Muscle layer of colon (tissue), 2 donors: ENCODE results near the gene PNPO.
"Not testable (repeated sequence)": the region's sequence is repeated elsewhere in the genome, so short reads cannot be mapped to it uniquely, and the experiment has no call there.

Source experiments
- H3K27ac ChIP-seq: one replicate; pipeline ENCODE4 v1.7.0; 2013; ENCODE audit warnings: low read depth, mild to moderate bottlenecking, low read length, moderate library complexity
- H3K27me3 ChIP-seq, 2 donors: one replicate each; pipeline ENCODE4 v1.7.0; 2013; ENCODE audit warnings: low read length in 2 of 2, mild to moderate bottlenecking in 2 of 2; ENCODE audit not compliant: insufficient read depth in 2 of 2, control insufficient read depth in 1 of 2
- H3K36me3 ChIP-seq: one replicate; pipeline ENCODE4 v1.7.0; 2013; ENCODE audit warnings: mild to moderate bottlenecking, low read length; ENCODE audit not compliant: insufficient read depth
- H3K4me1 ChIP-seq: one replicate; pipeline ENCODE4 v1.7.0; 2013; ENCODE audit warnings: mild to moderate bottlenecking, low read length; ENCODE audit not compliant: insufficient read depth
- H3K4me3 ChIP-seq, 2 donors: one replicate each; pipeline ENCODE4 v1.7.0; 2013; ENCODE audit warnings: low read length in 2 of 2, low read depth in 1 of 2, mild to moderate bottlenecking in 1 of 2, moderate library complexity in 1 of 2
- H3K9ac ChIP-seq: one replicate; pipeline ENCODE4 v1.7.0; 2013; ENCODE audit warnings: low read length
- H3K9me3 ChIP-seq: one replicate; pipeline ENCODE4 v1.7.0; 2013; ENCODE audit warnings: mild to moderate bottlenecking, low read length
- donor health status: abdominal sarcoma.
- donor health status: Adenocarcinoma of cecum.

PNPO gene

GRCh38 chr17:47983492-47984223 is 42.3 kb downstream of the PNPO start:
- Histone ChIP-seq H3K4me3 (no peak overlapping the region), H3K27me3 (no peaks in the 10 kb centered on the region), H3K36me3 (peaks cover 42% of the 10 kb centered on the region), H3K9ac (no peak overlapping the region), H3K4me1 (peaks cover 12% of the 10 kb centered on the region), H3K27ac (no peak overlapping the region), H3K9me3 (no peaks in the 10 kb centered on the region)

GRCh38 chr17:47986520-47986919 is 45.1 kb downstream of the PNPO start:
- Histone ChIP-seq H3K27ac (no peak overlapping the region), H3K36me3 (peaks cover 15% of the 10 kb centered on the region), H3K27me3 (no peaks in the 10 kb centered on the region), H3K4me1 (peaks cover 12% of the 10 kb centered on the region), H3K9me3 (no peaks in the 10 kb centered on the region), H3K4me3 (no peak overlapping the region), H3K9ac (no peak overlapping the region)

- H3K36me3 ChIP-seq = peaks cover 8% of the 10 kb centered on the region
- no peaks in the 10 kb centered on the region for H3K9me3 ChIP-seq
- H3K27ac ChIP-seq = peak overlapping the region; percentile 83
- no peak overlapping the region for H3K9ac ChIP-seq
- H3K4me3 ChIP-seq = peak overlapping the region in 1 of 2 donors; percentile 4
- H3K27me3 ChIP-seq = no peaks in the 10 kb centered on the region
- H3K4me1 ChIP-seq = peaks cover 12% of the 10 kb centered on the region
Observed at GRCh38 chr17:47987240-47987835, 46.0 kb downstream of the PNPO start.

- H3K36me3 ChIP-seq, H3K9me3 ChIP-seq, H3K27me3 ChIP-seq, H3K9ac ChIP-seq, H3K27ac ChIP-seq, H3K4me3 ChIP-seq: not testable (repeated sequence)
- peaks cover 12% of the 10 kb centered on the region for H3K4me1 ChIP-seq
Observed at GRCh38 chr17:47988445-47988844, 47.1 kb downstream of the PNPO start.

- Histone ChIP-seq H3K36me3 (no peaks in the 10 kb centered on the region), H3K4me1 (peaks cover 12% of the 10 kb centered on the region), H3K27me3 (no peaks in the 10 kb centered on the region), H3K9ac (no peak overlapping the region), H3K27ac (no peak overlapping the region), H3K4me3 (no peak overlapping the region), H3K9me3 (no peaks in the 10 kb centered on the region)
Observed at GRCh38 chr17:47989159-47989558, 47.8 kb downstream of the PNPO start.

GRCh38 chr17:47989700-47990099 is 48.3 kb downstream of the PNPO start:
- H3K27ac ChIP-seq = no peak overlapping the region
- peaks cover 12% of the 10 kb centered on the region for H3K4me1 ChIP-seq
- no peaks in the 10 kb centered on the region for H3K36me3 ChIP-seq
- no peak overlapping the region for H3K4me3 ChIP-seq
- no peak overlapping the region for H3K9ac ChIP-seq
- H3K9me3 ChIP-seq = no peaks in the 10 kb centered on the region
- H3K27me3 ChIP-seq = no peaks in the 10 kb centered on the region

- Histone ChIP-seq H3K9me3 (no peaks in the 10 kb centered on the region), H3K9ac (no peak overlapping the region), H3K27me3 (no peaks in the 10 kb centered on the region), H3K4me3 (no peak overlapping the region), H3K27ac (no peak overlapping the region), H3K4me1 (peaks cover 12% of the 10 kb centered on the region), H3K36me3 (no peaks in the 10 kb centered on the region)
Observed at GRCh38 chr17:47990962-47991731, 49.8 kb downstream of the PNPO start.

GRCh38 chr17:47992216-47992615 is 50.8 kb downstream of the PNPO start:
- H3K36me3 ChIP-seq = no peaks in the 10 kb centered on the region
- H3K27me3 ChIP-seq = no peaks in the 10 kb centered on the region
- peaks cover 8% of the 10 kb centered on the region for H3K4me1 ChIP-seq
- H3K4me3 ChIP-seq = no peak overlapping the region
- H3K27ac ChIP-seq = no peak overlapping the region
- no peak overlapping the region for H3K9ac ChIP-seq
- H3K9me3 ChIP-seq = no peaks in the 10 kb centered on the region

- H3K4me3 ChIP-seq = no peak overlapping the region
- H3K9ac ChIP-seq = no peak overlapping the region
- H3K27ac ChIP-seq = no peak overlapping the region
- H3K36me3 ChIP-seq = no peaks in the 10 kb centered on the region
- H3K4me1 ChIP-seq = peaks cover under 1% of the 10 kb centered on the region
- H3K27me3 ChIP-seq = no peaks in the 10 kb centered on the region
- H3K9me3 ChIP-seq = no peaks in the 10 kb centered on the region
Observed at GRCh38 chr17:47993031-47993564, 51.7 kb downstream of the PNPO start.

- Histone ChIP-seq H3K27ac (no peak overlapping the region), H3K36me3 (no peaks in the 10 kb centered on the region), H3K9me3 (no peaks in the 10 kb centered on the region), H3K9ac (no peak overlapping the region), H3K4me3 (no peak overlapping the region), H3K27me3 (no peaks in the 10 kb centered on the region), H3K4me1 (no peaks in the 10 kb centered on the region)
Observed at GRCh38 chr17:47993964-47994363, 52.6 kb downstream of the PNPO start.

- H3K36me3 ChIP-seq = no peaks in the 10 kb centered on the region
- no peaks in the 10 kb centered on the region for H3K4me1 ChIP-seq
- no peak overlapping the region for H3K27ac ChIP-seq
Observed at GRCh38 chr17:47994724-47995123, 53.4 kb downstream of the PNPO start.

More at GRCh38 chr17:47994724-47995123, 53.4 kb downstream of the PNPO start:
- H3K9me3 ChIP-seq = no peaks in the 10 kb centered on the region
- H3K4me3 ChIP-seq = no peak overlapping the region
- no peaks in the 10 kb centered on the region for H3K27me3 ChIP-seq
- no peak overlapping the region for H3K9ac ChIP-seq
